Measurements from ENCODE around the gene LGMN.

DNA sequence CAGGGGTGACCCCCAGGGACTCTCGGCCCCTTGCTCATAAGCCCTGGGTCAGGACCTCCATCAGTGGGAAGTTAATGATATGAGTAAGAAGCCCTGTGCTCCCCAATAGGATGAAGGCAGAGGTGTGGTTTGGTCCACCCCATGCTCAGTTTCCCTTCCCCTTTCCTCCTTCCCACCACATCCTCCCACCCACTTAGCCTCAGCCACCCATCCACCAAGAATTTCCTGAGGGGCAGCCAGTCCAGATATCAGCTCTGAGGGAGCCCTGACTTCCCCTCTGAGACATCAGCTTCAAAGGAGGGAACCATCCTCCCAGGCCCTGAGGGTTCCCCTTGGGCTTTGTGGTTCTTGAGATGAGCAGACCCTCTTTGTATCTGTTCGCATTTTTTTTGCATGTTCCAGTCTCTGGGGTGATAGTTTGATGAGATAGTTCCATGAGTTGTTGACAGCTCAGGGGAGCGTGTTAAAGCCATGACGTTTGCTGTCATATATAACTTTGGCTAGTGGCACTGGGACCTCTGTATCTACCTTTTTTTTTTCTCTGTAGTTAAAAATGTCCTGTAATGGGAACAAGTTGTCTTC, 71.2 kb downstream of the LGMN start:
- TF ChIP-seq, protein P1, sequence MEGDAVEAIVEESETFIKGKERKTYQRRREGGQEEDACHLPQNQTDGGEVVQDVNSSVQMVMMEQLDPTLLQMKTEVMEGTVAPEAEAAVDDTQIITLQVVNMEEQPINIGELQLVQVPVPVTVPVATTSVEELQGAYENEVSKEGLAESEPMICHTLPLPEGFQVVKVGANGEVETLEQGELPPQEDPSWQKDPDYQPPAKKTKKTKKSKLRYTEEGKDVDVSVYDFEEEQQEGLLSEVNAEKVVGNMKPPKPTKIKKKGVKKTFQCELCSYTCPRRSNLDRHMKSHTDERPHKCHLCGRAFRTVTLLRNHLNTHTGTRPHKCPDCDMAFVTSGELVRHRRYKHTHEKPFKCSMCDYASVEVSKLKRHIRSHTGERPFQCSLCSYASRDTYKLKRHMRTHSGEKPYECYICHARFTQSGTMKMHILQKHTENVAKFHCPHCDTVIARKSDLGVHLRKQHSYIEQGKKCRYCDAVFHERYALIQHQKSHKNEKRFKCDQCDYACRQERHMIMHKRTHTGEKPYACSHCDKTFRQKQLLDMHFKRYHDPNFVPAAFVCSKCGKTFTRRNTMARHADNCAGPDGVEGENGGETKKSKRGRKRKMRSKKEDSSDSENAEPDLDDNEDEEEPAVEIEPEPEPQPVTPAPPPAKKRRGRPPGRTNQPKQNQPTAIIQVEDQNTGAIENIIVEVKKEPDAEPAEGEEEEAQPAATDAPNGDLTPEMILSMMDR (IDR thresholded peaks at IDR 0.05), result no peak
- TF ChIP-seq, protein P2, sequence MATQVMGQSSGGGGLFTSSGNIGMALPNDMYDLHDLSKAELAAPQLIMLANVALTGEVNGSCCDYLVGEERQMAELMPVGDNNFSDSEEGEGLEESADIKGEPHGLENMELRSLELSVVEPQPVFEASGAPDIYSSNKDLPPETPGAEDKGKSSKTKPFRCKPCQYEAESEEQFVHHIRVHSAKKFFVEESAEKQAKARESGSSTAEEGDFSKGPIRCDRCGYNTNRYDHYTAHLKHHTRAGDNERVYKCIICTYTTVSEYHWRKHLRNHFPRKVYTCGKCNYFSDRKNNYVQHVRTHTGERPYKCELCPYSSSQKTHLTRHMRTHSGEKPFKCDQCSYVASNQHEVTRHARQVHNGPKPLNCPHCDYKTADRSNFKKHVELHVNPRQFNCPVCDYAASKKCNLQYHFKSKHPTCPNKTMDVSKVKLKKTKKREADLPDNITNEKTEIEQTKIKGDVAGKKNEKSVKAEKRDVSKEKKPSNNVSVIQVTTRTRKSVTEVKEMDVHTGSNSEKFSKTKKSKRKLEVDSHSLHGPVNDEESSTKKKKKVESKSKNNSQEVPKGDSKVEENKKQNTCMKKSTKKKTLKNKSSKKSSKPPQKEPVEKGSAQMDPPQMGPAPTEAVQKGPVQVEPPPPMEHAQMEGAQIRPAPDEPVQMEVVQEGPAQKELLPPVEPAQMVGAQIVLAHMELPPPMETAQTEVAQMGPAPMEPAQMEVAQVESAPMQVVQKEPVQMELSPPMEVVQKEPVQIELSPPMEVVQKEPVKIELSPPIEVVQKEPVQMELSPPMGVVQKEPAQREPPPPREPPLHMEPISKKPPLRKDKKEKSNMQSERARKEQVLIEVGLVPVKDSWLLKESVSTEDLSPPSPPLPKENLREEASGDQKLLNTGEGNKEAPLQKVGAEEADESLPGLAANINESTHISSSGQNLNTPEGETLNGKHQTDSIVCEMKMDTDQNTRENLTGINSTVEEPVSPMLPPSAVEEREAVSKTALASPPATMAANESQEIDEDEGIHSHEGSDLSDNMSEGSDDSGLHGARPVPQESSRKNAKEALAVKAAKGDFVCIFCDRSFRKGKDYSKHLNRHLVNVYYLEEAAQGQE (IDR thresholded peaks at IDR 0.05; ENCODE audit: insufficient read depth in 1 of 2, low read depth in 2 of 2, low read length in 1 of 2), result no peak
- TF ChIP-seq TCF7L2 (IDR thresholded peaks at IDR 0.05; ENCODE audit: low read depth, low read length), result no peak
- TF ChIP-seq POLR2AphosphoS5 (IDR thresholded peaks at IDR 0.05; ENCODE audit: low read depth, low read length), result no peak
- TF ChIP-seq SIN3A (IDR thresholded peaks at IDR 0.05; ENCODE audit: borderline replicate concordance, insufficient read depth, low read depth, low read length), result no peak

All from Panc1 (cell line).